Omental fat pad (tissue), 4 donors: ENCODE measurements around the gene LYPD6. TPM values are rescaled to one million over a fixed set of nuclear protein-coding genes. Genes with fewer than 3 reads are reported as not detected.

Experiments used
- ATAC-seq: fragments of 150-250 bp; one replicate; pipeline ENCODE4 v1.9.1; 2016; ENCODE audit warnings: mild to moderate bottlenecking, moderate library complexity; ENCODE audit not compliant: low FRiP score
- DNase-seq: peaks from one replicate; pipeline ENCODE4 v3.0.0-alpha.2; 2019; ENCODE audit warnings: low spot score
- CTCF ChIP-seq, 3 donors: fragments of 450-650 bp; IDR thresholded peaks; one replicate each; pipeline ENCODE4 v1.5.1; 2016 to 2017; ENCODE audit warnings: antibody characterized with exemption in 3 of 3, mild to moderate bottlenecking in 3 of 3, moderate library complexity in 2 of 3
- total RNA-seq, 4 donors: library from RNA; depleted of rRNA; stranded (reverse); fragments of >200 nt; gene quantifications; one replicate each; pipeline ENCODE4 v1.1.0, GENCODE V29; 2016

LYPD6 gene
- total RNA-seq, 4 donors from 2014 or later: 1.2 to 13.9 (median 2.0) TPM

- ATAC-seq: no peak
- no peak for DNase-seq
- no peak for TF ChIP-seq CTCF (IDR thresholded peaks at IDR 0.05)
Measured at GRCh38 chr2:149380205-149380604, 49.8 kb downstream of the LYPD6 start.

- peak; percentile 90 for ATAC-seq
- no peak for TF ChIP-seq CTCF (IDR thresholded peaks at IDR 0.05)
- DNase-seq: no peak
Measured at GRCh38 chr2:149383340-149383739, 53.0 kb downstream of the LYPD6 start.

GRCh38 chr2:149385350-149385749 is 55.0 kb downstream of the LYPD6 start:
- DNase-seq: no peak
- no peak for TF ChIP-seq CTCF (IDR thresholded peaks at IDR 0.05)
- no peak for ATAC-seq

GRCh38 chr2:149387411-149387810 is 57.0 kb downstream of the LYPD6 start:
- TF ChIP-seq CTCF (IDR thresholded peaks at IDR 0.05): no peak
- no peak for ATAC-seq

GRCh38 chr2:149388120-149388816 is 57.9 kb downstream of the LYPD6 start:
- no peak for DNase-seq
- ATAC-seq: no peak
- no peak for TF ChIP-seq CTCF (IDR thresholded peaks at IDR 0.05)

More at GRCh38 chr2:149387411-149387810, 57.0 kb downstream of the LYPD6 start:
- DNase-seq: no peak

GRCh38 chr2:149389506-149390167 is 59.2 kb downstream of the LYPD6 start:
- DNase-seq (no peak), ATAC-seq (no peak)
- TF ChIP-seq CTCF (IDR thresholded peaks at IDR 0.05): no peak

- TF ChIP-seq CTCF (IDR thresholded peaks at IDR 0.05): no peak
- no peak for DNase-seq
- no peak for ATAC-seq
Measured at GRCh38 chr2:149393614-149394013, 63.2 kb downstream of the LYPD6 start.
